ENCODE data around the gene KRAS. TPM values are rescaled to one million over a fixed set of nuclear protein-coding genes. Genes with fewer than 3 reads are reported as not detected.

KRAS gene
- 9.9 and 10.7 TPM in 2 replicates for total RNA-seq

DNA sequence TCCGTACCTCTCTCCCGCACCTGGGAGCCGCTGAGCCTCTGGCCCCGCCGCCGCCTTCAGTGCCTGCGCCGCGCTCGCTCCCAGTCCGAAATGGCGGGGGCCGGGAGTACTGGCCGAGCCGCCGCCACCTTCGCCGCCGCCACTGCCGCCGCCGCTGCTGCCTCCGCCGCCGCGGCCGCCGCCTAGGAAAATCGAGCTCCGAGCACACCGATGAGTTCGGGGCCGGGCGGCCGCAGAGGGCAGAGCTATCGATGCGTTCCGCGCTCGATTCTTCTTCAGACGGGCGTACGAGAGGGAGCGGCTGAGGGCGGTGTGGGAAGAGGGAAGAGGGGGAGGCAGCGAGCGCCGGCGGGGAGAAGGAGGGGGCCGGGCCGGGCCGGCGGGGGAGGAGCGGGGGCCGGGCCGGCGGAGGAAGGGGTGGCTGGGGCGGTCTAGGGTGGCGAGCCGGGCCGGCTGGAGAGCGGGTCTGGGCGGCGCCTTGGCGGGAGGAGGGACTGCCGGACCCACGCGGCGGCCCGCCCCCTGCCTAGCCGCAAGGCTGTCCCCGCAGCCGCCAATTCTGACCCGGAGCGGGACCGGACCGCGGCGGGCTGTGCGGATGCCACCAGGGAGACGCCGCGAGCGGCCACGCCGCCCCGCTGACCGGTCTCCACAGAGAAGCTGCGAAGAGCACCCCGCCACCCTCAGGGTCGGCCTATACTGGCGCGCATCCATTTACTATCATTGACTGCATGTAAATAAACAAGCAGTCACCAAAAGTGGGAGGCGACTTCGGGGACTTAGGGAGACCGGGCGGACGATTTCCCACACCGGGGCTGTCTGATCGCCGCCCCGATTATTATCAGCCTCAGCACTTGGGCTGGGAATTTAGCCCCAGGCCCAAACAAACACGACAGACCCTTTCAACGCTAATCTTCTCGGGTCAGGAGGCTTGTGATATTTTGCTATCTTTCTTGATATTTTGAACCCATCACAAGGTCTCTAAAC lies at the start of gene KRAS:
Gene KRAS, minus strand, starts transcription at position 186 of the 987 bp plus-strand sequence.

DNA sequence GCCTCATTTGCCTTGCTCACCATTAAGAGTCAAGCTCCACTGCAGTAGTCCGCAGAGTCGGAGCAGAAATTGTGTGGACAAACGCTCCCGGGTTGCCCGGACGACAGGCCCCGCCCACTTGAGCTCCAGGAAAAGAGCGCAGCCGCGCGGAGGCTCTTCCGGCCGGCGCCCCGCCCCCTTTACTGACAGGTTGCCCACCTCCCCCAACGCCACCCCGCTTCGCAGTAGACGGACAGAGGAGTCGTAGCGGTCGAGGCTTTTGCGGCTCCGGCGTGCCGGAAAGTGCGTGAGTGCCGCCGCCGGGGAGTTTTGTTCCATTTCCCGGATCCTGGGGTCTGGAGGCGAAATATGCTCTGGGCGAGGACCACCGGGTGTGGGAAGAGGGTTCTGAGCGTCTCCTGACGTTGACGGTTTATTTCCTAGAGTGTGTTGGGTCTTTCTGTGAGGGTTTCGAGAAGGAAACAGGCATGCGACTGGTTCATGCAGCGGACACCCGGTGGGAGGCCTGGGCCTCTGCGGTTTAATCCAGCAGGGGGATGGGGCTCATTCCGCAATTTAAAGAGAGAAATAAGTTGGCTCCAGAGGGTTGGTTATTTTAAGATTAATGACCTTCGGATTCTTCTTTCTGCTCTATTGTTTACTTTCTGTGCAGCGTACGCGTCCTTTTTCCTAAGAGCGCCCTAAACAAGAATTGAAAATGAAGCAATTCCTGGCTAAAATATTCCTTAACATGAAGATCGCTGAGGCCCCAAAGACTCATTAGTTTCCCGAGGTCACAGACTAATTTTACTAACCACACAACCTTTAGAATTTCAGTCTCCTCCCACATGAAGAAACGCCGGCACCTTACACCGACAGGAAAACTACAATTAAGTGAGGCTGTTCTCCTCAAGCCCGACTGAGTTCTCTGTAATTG lies 55.4 kb downstream of the KRAS start, which contains the start of the genes DNAI7 and ETFRF1:
Gene DNAI7, minus strand, starts transcription at position 105 of the 916 bp plus-strand sequence. Its CDS starts 82 bp downstream, at position 23.
Gene ETFRF1, plus strand, starts transcription at position 182 of the 916 bp plus-strand sequence. CDS start 8,720 bp downstream, outside the sequence.

Other genes starting within 250 kb of the KRAS start
- not detected in 2 replicates for gene DNAI7, start 55.8 kb downstream of the KRAS start, total RNA-seq
- gene ETFRF1, start 55.7 kb downstream of the KRAS start, total RNA-seq = 10.3 and 22.4 TPM in 2 replicates